Stimulated activated CD8-positive, alpha-beta memory T cell treated with anti-CD3 and anti-CD28 coated beads, Interleukin-4, amount 100 ng/mL, for 48 hours (primary cell): ENCODE results near the gene EIF2S1.
"Not testable (repeated sequence)": the region's sequence is repeated elsewhere in the genome, so short reads cannot be mapped to it uniquely, and the experiment has no call there.

Experiments
- DNase-seq: peaks from one replicate; pipeline ENCODE4 v3.0.0-alpha.2; 2020

The EIF2S1 gene

GRCh38 chr14:67372833-67373232, 12.7 kb downstream of the EIF2S1 start:
- no peak for DNase-seq

- no peak for DNase-seq
Observed at GRCh38 chr14:67373347-67373746, 13.2 kb downstream of the EIF2S1 start.

- DNase-seq, result no peak
Observed at GRCh38 chr14:67377916-67378315, 17.8 kb downstream of the EIF2S1 start.

GRCh38 chr14:67385120-67385519, 25.0 kb downstream of the EIF2S1 start:
- DNase-seq, result no peak

GRCh38 chr14:67385618-67386017, 25.5 kb downstream of the EIF2S1 start:
- DNase-seq, result no peak

GRCh38 chr14:67387195-67387594, 27.1 kb downstream of the EIF2S1 start:
- no peak for DNase-seq

GRCh38 chr14:67389275-67389674, 29.1 kb downstream of the EIF2S1 start:
- DNase-seq, result no peak

- no peak for DNase-seq
Observed at GRCh38 chr14:67389811-67390534, 29.8 kb downstream of the EIF2S1 start.

- DNase-seq, result no peak
Observed at GRCh38 chr14:67391268-67391667, 31.1 kb downstream of the EIF2S1 start.

- DNase-seq, result no peak
Observed at GRCh38 chr14:67392123-67392522, 32.0 kb downstream of the EIF2S1 start.

GRCh38 chr14:67392800-67393199, 32.7 kb downstream of the EIF2S1 start:
- no peak for DNase-seq

- DNase-seq, result no peak
Observed at GRCh38 chr14:67393689-67394088, 33.6 kb downstream of the EIF2S1 start.

GRCh38 chr14:67395086-67395875, 35.2 kb downstream of the EIF2S1 start:
- no peak for DNase-seq

- no peak for DNase-seq
Observed at GRCh38 chr14:67395876-67396189, 35.7 kb downstream of the EIF2S1 start.

- DNase-seq, result no peak
Observed at GRCh38 chr14:67396381-67396970, 36.3 kb downstream of the EIF2S1 start.

GRCh38 chr14:67397536-67397935, 37.4 kb downstream of the EIF2S1 start:
- DNase-seq, result no peak

GRCh38 chr14:67400434-67400833, 40.3 kb downstream of the EIF2S1 start:
- no peak for DNase-seq

- no peak for DNase-seq
Observed at GRCh38 chr14:67405771-67406170, 45.6 kb downstream of the EIF2S1 start.

- not testable (repeated sequence) for DNase-seq
Observed at GRCh38 chr14:67408122-67408801, 48.1 kb downstream of the EIF2S1 start.

GRCh38 chr14:67409461-67409860, 49.3 kb downstream of the EIF2S1 start:
- no peak for DNase-seq

GRCh38 chr14:67410313-67410712, 50.2 kb downstream of the EIF2S1 start:
- no peak for DNase-seq

GRCh38 chr14:67411370-67411769, 51.2 kb downstream of the EIF2S1 start:
- no peak for DNase-seq

GRCh38 chr14:67411820-67412421, 51.8 kb downstream of the EIF2S1 start, which contains the start of gene PLEK2:
Gene PLEK2, minus strand, starts transcription at chr14:67412165. Its CDS starts 106 bp downstream, at chr14:67412059.
- peak; percentile 53 for DNase-seq
